ENCODE results near the gene PDE4D.
"Not testable (repeated sequence)": the region's sequence is repeated elsewhere in the genome, so short reads cannot be mapped to it uniquely, and the experiment has no call there.

Gene PDE4D

GRCh38 chr5:59584858-59585846 is 308.4 kb downstream of the PDE4D start:
- peak in 36 of 58 donors; percentile 3 to 73 (median 29) for DNase-seq

- peak in 6 of 58 donors; percentile 1 to 33 (median 16) for DNase-seq
Measured at GRCh38 chr5:59583810-59584562, 309.5 kb downstream of the PDE4D start.

DNA sequence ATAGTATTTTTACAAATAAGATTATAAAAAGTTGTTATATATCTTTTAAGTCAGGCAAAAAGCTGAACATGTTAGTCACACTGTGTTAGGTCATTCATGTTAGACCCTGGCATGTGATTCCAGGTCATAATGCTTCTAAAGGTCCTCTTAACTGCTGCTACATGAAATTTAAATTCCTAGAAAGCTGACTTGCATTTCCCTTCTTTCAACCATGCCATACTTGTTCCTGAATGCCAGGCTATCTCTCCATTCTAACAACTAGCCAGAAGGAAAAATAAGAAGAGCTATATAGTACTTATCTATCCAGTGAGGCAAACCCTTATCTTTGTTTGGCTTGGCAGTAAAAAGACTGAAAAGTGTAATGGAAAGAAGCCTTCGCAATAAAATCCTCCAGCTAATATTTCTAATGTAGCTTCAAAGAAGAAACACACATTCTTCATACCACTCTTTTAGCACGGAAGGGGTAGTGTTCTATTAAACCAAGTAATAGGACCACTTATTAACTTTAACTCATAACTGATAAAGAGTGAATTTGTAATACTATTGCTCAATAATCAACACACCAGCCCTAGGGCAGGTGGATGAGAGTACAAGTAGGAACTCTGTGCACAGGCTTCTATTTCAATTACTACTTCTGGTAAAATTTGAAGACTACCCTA is 310.2 kb downstream of the PDE4D start:
- DNase-seq: no peak

- DNase-seq: no peak
Measured at GRCh38 chr5:59582746-59583145, 310.8 kb downstream of the PDE4D start.

GRCh38 chr5:59579824-59580167 is 313.7 kb downstream of the PDE4D start:
- no peak for DNase-seq

DNA sequence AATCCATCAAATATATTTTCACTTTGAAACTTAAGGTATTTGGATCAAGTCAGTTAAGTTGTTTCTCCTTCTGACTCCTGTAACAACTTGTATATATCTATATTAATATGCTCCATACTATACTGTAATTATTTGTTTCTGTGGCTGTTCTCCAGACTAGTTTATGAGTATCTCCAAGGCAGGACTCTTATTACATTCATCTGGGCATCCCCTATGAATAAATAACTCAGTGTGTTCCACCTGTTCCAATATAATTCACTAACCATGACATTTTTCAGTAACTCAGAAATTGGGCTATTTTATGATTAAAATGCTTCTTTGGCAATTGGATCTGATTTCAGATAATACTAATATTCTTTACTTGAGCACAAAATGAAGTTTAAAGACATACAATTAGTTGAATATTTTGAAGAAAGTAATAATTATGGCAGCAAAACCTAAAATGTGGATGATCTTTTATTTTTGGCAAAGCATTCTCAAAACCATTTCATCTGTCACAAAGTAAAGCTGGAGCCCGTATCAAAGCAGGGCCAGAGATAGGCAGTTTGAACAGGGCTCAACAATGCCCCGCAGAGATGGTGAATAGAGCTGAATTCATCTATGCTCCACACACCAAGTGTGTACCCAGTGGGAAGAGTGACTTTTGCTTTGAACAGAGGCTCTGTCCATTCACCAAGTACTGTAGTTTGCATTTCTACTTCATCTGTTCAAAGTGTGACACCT is 314.3 kb downstream of the PDE4D start:
- peak in 7 of 58 donors; percentile 9 to 45 (median 22) for DNase-seq

DNA sequence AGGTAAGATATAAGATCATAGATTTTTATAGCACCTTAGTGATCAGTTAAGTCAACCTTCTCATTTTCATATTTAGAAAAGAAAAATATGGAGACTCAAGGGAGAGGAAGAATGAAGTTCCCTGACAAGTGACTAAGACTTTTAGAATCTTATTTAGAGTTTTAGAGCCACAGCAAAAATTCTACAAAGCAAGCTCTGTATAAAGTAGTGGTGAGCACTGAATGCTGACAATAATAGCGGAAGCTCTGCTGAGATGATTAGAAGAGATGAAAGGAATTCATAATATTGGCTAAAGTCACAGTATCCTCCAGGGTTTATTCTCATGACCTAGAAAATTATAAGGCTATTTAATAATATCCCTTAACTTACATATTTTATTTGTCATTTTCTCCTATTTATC is 316.0 kb downstream of the PDE4D start:
- DNase-seq: no peak

DNA sequence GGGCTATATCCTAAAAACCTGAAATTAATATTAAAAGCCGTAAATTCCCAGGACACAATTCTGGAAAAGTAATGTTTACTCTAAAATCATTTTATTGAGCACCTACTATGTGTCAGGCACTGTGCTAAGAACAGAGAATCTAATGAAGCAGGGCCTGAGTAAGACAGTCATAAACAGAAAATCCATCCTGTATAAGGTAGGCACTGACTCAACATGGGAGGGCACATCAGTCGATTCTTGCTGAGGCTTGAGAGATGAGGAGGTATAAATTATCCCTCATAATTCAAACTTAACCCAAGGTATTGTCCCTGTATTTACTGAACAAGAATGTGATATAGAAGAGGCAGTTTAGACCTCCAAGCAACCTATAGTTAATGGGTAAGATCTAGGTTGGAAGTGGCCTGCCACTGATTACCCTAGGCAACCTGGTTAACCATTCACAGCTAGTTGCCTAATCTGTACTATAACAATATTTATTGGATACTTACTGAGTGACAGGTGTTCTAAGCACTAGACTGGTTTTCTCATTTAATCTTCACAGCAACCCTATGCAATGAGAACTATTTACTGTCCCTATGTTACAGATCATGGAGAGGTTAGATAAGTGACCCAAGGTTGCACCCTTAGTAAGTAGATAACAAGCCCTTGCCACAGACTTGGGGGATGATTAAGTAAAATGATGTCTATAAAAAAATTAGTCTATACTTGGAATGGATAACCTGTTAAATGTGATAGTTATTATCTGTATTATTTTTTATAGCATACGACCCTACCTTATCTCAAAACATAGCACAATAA is 317.7 kb downstream of the PDE4D start:
- DNase-seq: no peak

GRCh38 chr5:59573509-59573908 is 320.0 kb downstream of the PDE4D start:
- not testable (repeated sequence) for DNase-seq

DNA sequence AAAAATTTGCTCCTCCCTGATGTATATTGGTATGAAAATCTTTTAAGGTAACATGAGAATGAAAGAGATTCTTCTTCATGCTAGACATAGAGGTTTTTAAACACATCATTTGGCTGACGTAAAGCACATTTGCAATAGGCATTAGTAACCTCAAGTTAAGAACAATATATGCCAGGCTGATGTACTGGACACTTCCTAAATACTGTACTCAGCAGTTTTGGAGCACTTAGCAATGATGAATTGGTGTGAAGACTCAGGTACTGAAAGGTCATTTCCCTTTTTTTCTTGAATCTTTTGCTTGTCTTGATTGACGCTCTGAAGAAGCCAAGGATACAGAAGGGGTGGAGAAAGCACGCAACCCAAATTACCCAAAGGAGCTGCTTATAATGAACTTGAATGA is 322.5 kb downstream of the PDE4D start:
- no peak for DNase-seq

GRCh38 chr5:59569608-59570334 is 323.8 kb downstream of the PDE4D start:
- no peak for DNase-seq

- no peak for DNase-seq
Measured at GRCh38 chr5:59569158-59569557, 324.4 kb downstream of the PDE4D start.

DNA sequence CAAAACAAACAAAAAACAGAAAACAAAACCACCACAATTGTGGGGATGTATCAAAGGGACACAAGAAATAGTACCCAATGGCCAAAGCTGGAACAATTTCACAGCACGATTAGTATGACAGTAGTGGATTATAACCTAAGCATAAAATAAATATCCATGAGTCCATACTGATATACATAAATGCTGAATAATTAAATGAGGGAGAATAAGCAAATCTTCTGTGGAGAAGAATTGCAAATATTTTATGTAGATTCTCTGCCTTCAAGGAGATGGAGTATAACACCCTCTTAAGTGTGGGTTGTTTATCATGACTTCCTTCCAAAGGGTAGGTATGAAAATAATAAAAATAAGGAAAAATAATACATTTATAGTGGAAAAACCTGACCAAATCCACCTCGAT is 325.4 kb downstream of the PDE4D start:
- no peak for DNase-seq

- no peak for DNase-seq
Measured at GRCh38 chr5:59565551-59565950, 328.0 kb downstream of the PDE4D start.

- no peak for DNase-seq
Measured at GRCh38 chr5:59564895-59565294, 328.6 kb downstream of the PDE4D start.

- DNase-seq: peak in 1 of 58 donors; percentile 5
Measured at GRCh38 chr5:59562756-59563389, 330.7 kb downstream of the PDE4D start.

DNA sequence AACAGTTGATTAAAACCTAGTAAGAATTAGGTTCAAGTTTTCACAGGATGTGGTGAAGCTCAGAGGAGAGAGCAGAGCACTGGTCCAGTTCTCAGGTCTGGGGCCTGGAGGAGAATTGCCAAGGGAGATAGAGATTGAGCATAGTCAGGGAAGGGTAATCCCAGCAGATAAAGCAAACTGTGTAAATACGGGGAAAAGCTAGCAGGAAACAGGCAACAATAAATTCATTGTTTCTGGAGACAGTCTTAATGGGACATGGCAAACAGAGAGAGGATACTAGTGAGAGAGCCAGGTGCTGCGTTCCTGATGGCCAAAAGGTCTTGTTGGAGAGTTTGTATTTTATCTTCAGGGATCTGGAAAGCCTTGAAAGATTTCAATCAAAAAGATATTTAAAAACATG is 333.0 kb downstream of the PDE4D start:
- no peak for DNase-seq

DNA sequence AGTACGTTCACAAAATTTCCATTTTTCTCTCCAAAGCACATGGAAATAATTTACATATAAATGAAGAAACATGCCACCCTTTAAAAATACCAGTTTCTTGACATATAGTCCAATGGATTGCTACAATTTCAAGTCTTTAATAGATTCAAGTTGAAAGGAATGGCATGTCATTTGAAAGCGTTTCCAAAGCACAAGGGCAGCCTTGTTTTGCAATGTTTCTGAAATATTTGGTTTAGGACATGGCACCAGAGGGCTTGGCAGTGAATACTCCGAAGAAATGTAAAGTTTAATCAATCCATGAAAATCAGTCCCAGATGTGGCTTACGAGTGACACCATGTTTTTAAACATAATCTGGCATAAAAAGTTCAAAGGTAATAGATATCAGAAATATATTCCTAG is 333.7 kb downstream of the PDE4D start:
- DNase-seq: no peak

- no peak for DNase-seq
Measured at GRCh38 chr5:59559323-59559722, 334.2 kb downstream of the PDE4D start.

All from anterior cingulate cortex (tissue), 58 donors.